ENCODE results near the gene MED12L. TPM values are rescaled to one million over a fixed set of nuclear protein-coding genes. Genes with fewer than 3 reads are reported as not detected.

The MED12L gene
- total RNA-seq, 3 donors from 2014 or later = 0.48 to 1.6 (median 1.6) TPM

- intact Hi-C loops (cut with DNase I; ENCODE audit: low total_unique reads) = no loop called here
- H3K36me3 ChIP-seq = no peaks in the 10 kb centered on the region
Measured at GRCh38 chr3:151192545-151192944, 107.1 kb downstream of the MED12L start.

GRCh38 chr3:151195826-151196225 is 110.4 kb downstream of the MED12L start:
- TF ChIP-seq POLR2AphosphoS5 (IDR thresholded peaks at IDR 0.05) = no peak
- TF ChIP-seq POLR2A (IDR thresholded peaks at IDR 0.05) = no peak
- no peak for TF ChIP-seq CTCF (IDR thresholded peaks at IDR 0.05)
- Histone ChIP-seq H3K27me3 (no peaks in the 10 kb centered on the region), H3K4me3 (no peak overlapping the region), H3K9me3 (no peaks in the 10 kb centered on the region), H3K27ac (no peak overlapping the region), H3K36me3 (no peaks in the 10 kb centered on the region), H3K4me1 (no peaks in the 10 kb centered on the region)
- intact Hi-C loops (cut with DNase I; ENCODE audit: low total_unique reads) = no loop called here
- no peak for DNase-seq (ENCODE audit: low spot score in 2 of 2)

More at GRCh38 chr3:151192545-151192944, 107.1 kb downstream of the MED12L start:
- no peak for DNase-seq (ENCODE audit: low spot score in 2 of 2)
- H3K27ac ChIP-seq = no peak overlapping the region
- H3K27me3 ChIP-seq = no peaks in the 10 kb centered on the region
- no peaks in the 10 kb centered on the region for H3K9me3 ChIP-seq
- no peaks in the 10 kb centered on the region for H3K4me1 ChIP-seq
- no peak overlapping the region for H3K4me3 ChIP-seq
- TF ChIP-seq CTCF (IDR thresholded peaks at IDR 0.05) = no peak
- no peak for TF ChIP-seq POLR2AphosphoS5 (IDR thresholded peaks at IDR 0.05)
- TF ChIP-seq POLR2A (IDR thresholded peaks at IDR 0.05) = no peak

GRCh38 chr3:151196434-151196833 is 111.0 kb downstream of the MED12L start:
- intact Hi-C loops (cut with DNase I; ENCODE audit: low total_unique reads) = no loop called here
- Histone ChIP-seq H3K9me3 (no peaks in the 10 kb centered on the region), H3K27me3 (no peaks in the 10 kb centered on the region), H3K36me3 (no peaks in the 10 kb centered on the region), H3K27ac (no peak overlapping the region), H3K4me3 (no peak overlapping the region), H3K4me1 (no peaks in the 10 kb centered on the region)
- no peak for DNase-seq (ENCODE audit: low spot score in 2 of 2)
- TF ChIP-seq POLR2A (IDR thresholded peaks at IDR 0.05) = no peak
- no peak for TF ChIP-seq POLR2AphosphoS5 (IDR thresholded peaks at IDR 0.05)
- TF ChIP-seq CTCF (IDR thresholded peaks at IDR 0.05) = no peak

- Histone ChIP-seq H3K27me3 (no peaks in the 10 kb centered on the region), H3K4me1 (no peaks in the 10 kb centered on the region), H3K36me3 (no peaks in the 10 kb centered on the region), H3K27ac (no peak overlapping the region), H3K4me3 (no peak overlapping the region), H3K9me3 (no peaks in the 10 kb centered on the region)
- TF ChIP-seq POLR2A (IDR thresholded peaks at IDR 0.05) (no peak), CTCF (IDR thresholded peaks at IDR 0.05) (no peak), POLR2AphosphoS5 (IDR thresholded peaks at IDR 0.05) (no peak)
- intact Hi-C loops (cut with DNase I; ENCODE audit: low total_unique reads) = no loop called here
- DNase-seq (ENCODE audit: low spot score in 2 of 2) = no peak
Measured at GRCh38 chr3:151197228-151197627, 111.8 kb downstream of the MED12L start.

GRCh38 chr3:151197981-151198767 is 112.7 kb downstream of the MED12L start:
- Histone ChIP-seq H3K4me1 (no peaks in the 10 kb centered on the region), H3K27me3 (no peaks in the 10 kb centered on the region), H3K4me3 (no peak overlapping the region), H3K36me3 (no peaks in the 10 kb centered on the region), H3K9me3 (no peaks in the 10 kb centered on the region), H3K27ac (no peak overlapping the region)
- DNase-seq (ENCODE audit: low spot score in 2 of 2) = no peak
- TF ChIP-seq CTCF (IDR thresholded peaks at IDR 0.05) (no peak), POLR2A (IDR thresholded peaks at IDR 0.05) (no peak), POLR2AphosphoS5 (IDR thresholded peaks at IDR 0.05) (no peak)
- intact Hi-C loops (cut with DNase I; ENCODE audit: low total_unique reads) = no loop called here

Measured in breast epithelium (tissue), 4 donors.